ENCODE data around the gene DENND1C.

Gene DENND1C

DNA sequence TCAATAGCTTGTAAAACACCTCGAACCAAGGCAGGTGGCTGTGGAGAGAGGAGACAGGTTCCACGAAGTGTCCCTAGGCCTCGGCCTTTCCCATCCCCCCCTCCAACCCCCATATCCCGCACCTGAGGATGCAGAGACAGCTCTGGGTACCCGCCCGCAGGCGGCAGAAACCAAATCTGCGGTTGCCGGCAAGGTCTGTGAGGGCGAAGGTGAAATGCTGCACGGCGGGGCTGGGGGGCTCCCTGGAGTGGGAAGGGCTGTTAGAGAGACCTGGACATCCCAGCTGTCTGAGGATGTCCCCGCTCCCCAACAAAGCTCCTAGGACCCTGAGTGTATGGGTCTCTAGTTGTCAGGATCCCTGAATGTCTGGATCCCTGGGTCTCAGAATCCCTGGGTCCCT is 2.8 kb downstream of the DENND1C start:
- DNase-seq (ENCODE audit: low read depth in 1 of 2, low spot score in 1 of 2), result no peak

DNA sequence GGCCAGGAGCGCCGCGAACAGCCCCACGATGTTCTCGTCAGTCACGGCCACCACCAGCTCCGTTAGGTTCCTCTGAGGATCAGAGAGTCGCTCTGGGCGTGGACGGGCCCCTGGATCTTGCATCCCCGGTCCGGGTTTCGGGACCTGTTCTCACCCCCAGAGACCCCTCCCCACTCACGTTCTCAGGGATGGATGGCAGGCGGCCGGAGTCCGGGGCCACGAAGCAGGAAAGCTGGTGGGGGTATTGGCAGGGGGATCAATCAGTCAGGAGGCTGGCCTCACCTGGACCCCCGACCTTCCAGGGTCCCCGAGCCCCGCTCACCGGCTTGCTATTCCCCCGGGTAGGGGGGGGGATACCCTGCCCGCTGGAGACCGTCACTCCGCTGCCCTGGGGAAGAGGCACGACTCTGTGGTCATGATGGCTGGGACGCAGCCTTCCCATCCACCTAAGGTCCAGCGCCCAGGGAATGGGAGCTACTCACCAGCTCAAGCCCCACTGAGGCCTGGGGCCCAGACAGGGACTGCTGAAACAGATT is 4.6 kb downstream of the DENND1C start:
- no peak for DNase-seq (ENCODE audit: low read depth in 1 of 2, low spot score in 1 of 2)

DNA sequence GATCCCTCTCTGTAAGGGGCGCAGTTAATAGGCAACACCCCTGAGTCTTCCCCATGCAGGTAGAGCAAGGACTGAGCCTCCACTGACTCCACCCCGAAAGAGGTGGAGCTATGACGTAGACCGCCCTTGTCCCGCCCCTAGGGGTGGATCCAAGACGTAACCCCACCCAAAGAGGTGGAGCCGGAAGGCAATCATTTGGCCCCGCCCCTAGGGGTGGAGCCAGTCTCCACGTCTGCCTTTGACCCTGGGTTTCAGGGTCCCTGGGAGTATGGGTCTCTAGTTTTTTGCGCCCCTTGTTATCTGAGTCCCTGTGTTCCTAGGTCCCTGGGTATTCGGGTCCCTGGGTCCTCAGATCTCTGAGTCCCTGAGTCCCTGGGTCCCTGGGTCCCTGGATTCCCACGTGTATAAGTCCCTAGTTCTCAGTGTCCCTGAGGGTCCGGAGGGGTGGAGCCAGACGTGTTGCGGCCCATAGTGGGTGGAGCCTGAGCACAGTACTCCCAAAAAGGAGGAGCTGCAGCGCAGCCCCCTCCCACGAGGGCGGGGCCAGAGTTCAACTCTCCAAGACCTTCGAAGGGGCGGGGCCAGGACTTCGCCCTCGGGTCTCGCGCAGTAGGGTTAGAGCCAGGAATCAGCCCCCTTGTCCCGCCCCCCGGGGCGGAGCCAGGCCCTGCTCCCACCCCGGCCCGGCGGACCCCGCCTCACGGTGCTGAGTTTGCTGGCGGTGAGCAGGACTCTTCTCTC is 5.3 kb downstream of the DENND1C start:
- DNase-seq (ENCODE audit: low read depth in 1 of 2, low spot score in 1 of 2), result peak in 1 of 2 donors; percentile 39

DNA sequence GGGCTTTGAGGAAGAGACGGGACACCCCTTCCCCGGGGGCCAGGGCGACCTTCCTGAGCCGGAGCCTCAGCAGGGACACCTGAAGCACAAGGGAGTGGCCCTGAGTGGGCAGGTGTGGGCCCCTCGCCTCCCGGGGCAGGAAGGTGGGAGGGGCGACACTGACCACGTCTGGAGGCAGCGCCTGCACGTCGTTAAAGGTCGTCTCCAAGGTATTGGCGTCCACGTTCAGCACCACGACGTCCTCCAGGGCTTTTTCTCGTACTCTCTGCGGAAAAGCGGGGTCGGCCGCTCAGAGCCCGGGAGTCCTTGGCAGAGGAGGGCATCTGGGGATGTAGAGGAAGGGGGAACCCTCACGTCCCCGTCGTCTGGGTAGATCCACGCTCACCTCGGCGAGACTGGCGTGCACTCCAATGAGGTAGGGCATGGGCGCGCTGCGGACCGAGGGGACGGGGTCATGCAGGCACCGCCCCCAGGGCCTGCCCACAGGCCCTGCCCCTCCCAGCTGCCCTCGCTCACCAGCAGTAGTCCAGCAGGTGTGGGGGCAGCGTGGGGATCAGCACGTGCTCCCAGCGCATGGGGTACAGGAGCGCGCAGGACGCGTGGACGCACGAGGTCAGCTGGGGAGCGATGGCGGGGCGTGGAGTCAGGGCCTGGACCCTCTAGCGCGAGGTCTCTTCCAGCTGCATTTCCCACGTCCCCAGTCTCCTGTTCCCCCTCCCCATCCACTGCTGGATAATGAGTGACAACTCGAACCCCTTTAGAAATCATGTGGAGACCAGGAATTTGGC is 6.1 kb downstream of the DENND1C start:
- DNase-seq (ENCODE audit: low read depth in 1 of 2, low spot score in 1 of 2), result no peak

DNA sequence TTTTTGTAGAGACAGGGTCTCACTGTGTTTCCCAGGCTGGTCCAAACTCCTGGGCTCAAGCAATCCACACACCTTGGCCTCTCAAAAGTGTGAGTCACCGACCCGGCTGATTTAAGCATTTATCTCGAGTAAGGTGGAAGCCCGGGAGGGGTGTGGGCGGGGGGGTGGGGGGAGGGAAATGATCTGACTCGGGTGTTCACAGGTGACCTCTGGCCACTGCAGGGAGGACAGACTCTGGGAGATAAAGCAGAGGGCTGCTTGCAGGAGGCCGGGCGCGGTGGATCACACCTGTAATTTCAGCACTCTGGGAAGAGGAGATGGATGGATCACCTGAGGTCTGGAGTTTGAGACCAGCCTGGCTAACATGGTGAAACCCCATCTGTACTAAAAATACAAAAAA is 7.9 kb downstream of the DENND1C start:
- DNase-seq (ENCODE audit: low read depth in 1 of 2, low spot score in 1 of 2), result no peak

DNA sequence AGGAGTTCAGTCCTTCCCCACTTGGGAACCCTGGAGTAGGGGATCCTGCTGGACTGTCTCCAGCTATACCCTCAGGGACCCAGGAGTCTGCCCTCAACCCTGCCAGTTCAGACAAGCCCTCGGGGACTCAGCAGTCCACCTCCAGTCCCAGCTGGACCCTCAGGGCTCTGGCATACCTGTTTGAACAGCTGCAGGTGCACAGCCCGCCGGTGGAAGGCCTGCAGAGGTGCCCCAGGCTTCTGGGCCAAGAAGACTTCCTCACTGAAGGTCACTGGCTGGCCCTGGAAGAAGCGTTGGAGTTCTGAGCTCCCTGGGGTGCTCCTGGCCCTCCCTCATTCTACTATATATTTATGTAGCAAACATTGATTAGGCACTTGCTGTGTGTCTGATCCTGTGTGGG is 8.9 kb downstream of the DENND1C start:
- no peak for DNase-seq (ENCODE audit: low read depth in 1 of 2, low spot score in 1 of 2)

DNA sequence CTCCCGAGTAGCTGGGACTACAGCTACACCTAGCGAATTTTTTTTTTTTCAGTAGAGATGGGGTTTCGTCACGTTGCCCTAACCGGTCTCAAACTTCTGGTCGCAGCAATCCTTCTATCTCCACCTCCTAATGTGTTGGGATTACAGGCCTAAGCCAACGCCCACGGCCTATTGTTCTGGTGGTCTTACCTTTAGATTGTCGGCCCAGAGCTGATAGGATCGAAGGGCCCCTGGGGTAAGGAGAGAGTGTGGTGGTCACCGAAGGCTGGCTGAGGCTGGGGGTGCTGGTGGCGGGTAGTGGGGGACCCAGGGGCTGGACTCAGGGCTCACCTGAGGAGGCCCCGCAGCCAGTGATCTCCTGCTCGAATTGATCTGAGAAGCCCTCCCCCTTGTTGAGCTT is 10.5 kb downstream of the DENND1C start:
- DNase-seq (ENCODE audit: low read depth in 1 of 2, low spot score in 1 of 2), result no peak

DNA sequence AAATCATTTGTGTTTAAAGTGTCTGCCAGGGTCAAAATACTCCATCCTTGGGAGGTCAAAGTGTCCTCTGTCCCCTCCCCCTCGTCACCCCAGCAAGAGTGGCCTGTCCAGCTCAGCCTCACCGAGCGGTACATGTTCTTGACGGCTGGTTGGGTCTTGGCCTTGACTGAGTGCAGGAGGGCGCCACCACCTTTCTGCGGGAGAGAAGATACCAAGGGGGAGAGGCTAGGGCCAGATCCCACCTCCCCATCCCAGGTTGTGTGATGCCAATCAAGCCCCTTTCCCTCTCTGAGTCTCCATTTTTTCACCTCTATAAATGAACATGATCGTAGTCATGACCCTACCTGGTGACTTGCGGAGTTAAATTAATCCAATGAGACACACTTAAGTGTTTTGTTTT is 11.4 kb downstream of the DENND1C start:
- no peak for DNase-seq (ENCODE audit: low read depth in 1 of 2, low spot score in 1 of 2)

DNA sequence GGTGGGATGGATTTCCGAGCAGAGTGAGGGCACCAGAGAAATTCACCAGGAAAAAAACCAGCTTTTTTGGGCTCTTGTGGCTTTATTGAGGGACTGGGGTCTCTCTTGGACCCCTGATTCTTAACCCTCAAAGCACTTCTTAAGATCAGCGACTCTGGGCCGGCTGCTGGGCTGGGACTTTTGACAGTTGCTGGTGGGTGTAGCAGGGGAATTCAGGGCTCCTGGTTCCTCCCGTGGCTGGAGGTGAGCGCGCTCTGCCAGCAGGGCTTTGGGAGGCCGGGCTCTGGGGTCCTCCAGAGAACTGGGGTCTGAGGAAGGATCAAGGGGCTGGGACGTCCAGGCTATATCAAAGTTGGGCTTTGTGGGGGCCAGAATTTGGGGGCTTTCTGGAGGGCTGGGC is 14.2 kb downstream of the DENND1C start:
- no peak for DNase-seq (ENCODE audit: low read depth in 1 of 2, low spot score in 1 of 2)

DNA sequence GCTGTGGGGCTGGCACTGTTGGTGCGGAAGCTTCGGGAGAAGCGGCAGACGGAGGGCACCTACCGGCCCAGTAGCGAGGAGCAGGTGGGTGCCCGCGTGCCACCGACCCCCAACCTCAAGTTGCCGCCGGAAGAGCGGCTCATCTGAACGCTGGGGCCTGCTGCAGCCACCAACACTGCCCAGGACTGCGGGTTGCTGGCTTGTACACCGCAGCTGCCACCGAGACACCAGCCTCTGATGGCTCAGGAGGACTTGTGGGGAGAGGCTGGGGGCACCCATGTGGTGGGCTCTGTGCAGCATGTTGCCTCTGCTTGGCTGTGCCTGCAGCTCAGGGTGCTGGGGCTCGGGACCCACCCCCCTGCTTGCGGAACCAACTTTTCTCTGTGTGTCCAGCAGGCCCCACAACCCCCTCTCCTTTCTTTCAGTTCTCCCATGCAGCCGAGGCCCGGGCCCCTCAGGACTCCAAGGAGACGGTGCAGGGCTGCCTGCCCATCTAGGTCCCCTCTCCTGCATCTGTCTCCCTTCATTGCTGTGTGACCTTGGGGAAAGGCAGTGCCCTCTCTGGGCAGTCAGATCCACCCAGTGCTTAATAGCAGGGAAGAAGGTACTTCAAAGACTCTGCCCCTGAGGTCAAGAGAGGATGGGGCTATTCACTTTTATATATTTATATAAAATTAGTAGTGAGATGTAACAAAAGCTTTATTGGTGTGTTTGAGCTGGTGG is 14.9 kb downstream of the DENND1C start:
- DNase-seq (ENCODE audit: low read depth in 1 of 2, low spot score in 1 of 2), result no peak

DNA sequence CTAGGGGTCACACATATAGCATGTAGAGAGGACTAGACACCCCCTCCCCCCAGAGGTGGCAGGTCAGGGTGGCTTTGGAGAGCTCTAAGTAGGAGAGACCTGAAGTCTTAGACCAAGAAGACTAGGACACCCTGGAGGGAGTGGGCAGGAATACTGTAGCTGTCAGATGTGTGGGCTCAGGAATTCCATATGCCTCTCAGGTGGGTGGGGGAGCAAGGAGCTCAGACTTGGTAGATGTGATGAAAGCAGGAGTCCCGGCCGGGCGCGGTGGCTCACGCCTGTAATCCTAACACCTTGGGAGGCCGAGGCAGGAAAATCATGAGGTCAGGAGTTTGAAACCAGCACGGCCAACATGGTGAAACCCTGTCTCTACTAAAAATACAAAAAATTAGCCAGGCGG is 15.9 kb downstream of the DENND1C start:
- no peak for DNase-seq (ENCODE audit: low read depth in 1 of 2, low spot score in 1 of 2)

DNA sequence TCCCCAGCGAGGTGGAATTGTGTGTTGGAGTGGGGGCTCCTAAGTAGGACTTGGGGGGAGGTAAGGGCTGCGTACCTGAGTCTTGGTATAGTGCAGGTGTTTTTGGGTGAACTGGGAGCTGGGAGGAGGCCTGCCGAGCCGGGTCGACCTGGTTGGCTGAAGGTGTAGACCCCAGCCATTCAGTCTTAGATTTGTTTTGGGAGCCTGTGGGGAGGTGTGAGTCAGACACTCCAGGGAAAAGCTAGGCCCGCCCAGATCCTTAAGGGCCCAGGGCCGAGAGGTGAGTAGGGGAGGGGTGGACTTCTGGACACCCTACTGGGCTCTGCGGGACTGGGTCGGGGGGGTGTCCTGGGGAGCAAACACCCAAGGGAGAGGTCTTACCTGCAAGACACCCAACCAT is 16.6 kb downstream of the DENND1C start:
- no peak for DNase-seq (ENCODE audit: low read depth in 1 of 2, low spot score in 1 of 2)

DNA sequence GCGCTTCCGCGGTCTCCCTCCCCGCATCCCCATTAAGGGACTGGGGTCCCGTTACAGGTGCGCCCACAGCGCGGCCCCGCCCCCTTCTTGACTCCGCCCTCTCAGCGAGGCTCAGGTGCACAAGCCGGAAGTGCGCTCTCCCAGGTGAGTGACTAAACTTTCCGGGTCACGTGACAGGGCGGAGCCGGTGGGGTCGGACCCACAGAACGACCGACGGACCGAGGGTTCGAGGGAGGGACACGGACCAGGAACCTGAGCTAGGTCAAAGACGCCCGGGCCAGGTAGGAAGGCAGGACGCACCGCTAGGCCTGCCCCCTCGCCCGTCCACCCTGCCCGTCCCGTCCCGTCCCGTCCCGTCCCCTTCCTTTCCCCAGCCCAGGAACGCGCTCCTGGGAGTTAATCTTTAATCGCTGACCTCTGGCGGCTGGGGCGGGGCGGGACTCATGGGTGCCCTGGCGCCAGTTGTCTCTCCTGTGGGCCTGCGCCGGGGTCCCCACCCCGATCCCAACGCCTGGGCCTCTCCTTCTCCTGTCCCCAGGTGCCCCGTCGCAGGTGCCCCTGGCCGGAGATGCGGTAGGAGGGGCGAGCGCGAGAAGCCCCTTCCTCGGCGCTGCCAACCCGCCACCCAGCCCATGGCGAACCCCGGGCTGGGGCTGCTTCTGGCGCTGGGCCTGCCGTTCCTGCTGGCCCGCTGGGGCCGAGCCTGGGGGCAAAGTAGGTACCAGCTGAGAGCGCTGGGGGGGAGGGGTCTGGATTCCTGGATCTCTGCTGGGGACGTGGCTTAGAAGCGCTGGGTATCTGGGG is 17.3 kb downstream of the DENND1C start, which contains the start of gene CRB3:
Gene CRB3 (plus strand): TSS at position 202 of the 804 bp plus-strand sequence. CDS start 431 bp downstream, at position 633.
- DNase-seq (ENCODE audit: low read depth in 1 of 2, low spot score in 1 of 2), result peak in 1 of 2 donors; percentile 43

DNA sequence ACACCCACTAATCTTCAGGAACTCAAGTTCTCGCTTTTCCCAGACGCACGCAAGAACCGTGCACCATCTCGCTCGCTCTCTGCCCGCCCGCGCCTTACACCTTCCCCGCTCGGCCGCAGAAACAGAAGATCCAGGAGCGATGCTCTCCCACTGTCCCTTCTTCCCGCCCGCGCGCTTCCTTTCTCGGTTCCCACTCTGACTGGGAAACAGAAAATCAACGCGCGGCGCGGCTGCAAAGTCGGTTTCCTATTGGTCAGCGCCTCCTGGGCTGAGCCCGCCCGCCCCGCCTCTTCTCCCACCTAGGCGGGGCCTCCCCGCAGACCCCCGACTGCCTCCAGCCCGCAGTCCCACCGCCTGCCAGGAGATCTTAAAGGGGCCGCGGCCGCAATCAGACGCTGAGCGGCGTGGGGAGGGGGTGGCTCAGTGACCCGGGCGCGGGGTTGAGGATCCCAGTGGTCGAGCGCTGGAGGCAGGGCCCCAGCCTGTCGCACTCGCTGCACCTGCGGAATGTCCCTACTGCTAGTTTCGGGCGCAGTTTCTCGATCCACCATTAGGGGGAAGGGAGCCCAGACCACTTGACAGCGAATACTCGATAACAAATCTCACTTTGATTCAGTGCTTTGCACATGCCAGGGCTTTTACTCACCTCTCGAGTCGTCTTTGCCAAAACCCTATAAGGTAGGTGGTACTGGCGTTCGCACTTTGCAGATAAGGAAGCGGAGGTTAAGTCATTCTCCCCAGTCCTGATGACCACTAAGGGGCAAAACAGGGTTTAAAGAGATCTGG is 21.3 kb downstream of the DENND1C start:
- peak; percentile 93 to 95 for DNase-seq (ENCODE audit: low read depth in 1 of 2, low spot score in 1 of 2)

DNA sequence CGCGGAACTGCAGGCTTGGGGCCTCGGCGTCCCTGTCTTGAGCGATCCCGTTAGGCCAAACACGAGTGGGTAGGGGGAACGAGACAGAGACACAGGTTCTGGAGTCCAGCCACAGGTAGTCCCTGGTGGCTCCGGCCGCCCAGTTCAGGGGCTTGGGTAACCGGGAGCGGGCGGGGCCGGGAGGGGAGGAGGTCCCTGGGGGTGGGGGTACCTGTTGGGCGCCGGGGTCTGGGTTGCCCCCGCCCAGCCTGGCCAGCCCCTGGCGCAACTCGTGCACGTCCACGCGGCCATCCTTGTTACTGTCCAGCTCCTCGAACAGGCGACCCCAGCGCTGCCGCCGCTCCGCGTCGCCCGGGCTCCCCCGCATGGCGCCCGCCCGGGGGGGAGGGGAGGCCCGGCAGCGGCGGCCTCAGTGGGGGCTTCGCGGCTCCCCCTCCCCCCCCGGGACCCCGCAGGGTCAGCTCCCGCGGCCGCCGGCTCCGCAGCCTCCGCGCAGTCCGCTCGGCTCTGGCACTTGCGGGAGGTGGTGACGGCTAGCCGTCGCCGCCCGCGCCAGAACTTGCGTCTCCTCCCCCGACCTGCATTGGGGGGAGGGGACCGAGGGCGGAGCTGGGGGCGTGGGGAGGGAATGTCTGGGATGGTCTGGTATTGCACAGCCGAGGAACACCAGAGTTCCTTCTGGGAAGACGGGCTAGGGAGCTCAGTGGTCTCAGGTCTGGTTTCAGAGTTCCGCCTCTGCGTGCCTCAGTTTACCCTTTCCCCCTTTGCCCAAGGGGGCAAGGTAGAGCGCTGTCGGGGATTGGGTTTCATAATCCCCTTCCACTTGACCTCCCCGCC is 22.1 kb downstream of the DENND1C start, which contains the start of gene SLC25A23:
Gene SLC25A23 (minus strand): TSS at position 531 of the 837 bp plus-strand sequence. CDS start 164 bp downstream, at position 367.
- DNase-seq (ENCODE audit: low read depth in 1 of 2, low spot score in 1 of 2), result peak; percentile 28 to 34

DNA sequence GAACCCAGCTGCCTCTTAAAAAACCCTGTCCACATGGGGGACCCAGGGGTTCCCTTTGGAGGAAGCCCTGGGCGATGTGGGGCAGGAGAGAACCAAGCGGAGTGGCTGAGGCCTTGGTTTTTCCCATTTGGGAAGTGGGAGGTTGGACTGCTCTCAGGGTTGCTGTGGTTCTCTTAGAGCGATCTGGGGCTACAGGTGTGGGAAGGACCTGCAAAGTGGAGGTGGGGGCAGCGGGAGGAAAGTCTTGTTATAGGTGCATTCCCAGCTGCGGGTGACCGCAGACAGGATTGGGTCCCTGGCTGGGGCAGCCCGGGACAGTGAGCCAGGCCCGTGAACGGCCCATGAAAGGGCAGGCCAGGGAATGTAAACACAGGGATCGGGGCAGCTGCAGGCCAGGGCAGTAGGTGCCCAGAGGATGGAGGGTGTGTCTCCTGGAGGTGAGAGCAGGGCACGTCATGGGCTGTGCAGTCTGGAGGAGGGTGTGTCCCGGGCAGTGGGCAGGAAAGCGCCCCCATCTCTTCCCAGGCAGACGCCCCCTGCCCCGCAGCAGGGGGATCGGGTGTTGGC is 22.8 kb downstream of the DENND1C start:
- DNase-seq (ENCODE audit: low read depth in 1 of 2, low spot score in 1 of 2), result no peak

DNA sequence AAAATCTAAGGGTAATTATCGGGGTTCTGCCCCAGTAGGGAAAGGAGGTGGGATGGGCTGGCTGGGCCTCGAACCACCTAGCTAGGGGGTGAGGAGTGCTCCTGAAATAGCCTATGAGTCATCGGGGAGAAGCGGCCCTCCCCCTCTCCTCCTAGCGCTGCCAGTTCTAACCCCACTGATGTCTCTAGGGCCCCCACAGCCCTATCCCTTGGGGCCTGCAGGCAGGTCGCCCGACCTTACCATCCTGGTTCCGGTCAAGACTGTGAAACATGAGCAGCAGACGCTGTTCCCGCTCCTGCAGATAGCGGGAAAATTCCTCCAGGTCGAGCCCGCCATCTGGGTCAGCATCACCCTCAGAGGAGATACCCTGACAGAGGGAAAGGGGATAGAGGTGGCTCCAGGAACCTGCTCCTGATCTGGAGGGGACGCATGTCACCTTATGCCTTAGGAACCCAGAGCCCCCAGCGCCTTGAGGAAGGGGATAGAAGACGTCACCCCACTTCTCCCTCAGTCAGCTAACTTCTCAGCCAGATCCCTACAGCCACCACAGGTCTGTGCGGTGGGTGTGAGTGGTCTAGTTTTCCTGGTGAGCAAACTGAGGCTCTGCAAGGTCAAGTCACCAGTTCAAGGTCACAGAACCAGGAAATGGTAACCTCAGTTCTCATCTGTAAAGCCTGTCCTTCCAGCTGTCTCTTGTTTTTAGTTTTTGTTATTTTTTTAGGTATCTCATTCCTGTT is 23.5 kb downstream of the DENND1C start:
- no peak for DNase-seq (ENCODE audit: low read depth in 1 of 2, low spot score in 1 of 2)

DNA sequence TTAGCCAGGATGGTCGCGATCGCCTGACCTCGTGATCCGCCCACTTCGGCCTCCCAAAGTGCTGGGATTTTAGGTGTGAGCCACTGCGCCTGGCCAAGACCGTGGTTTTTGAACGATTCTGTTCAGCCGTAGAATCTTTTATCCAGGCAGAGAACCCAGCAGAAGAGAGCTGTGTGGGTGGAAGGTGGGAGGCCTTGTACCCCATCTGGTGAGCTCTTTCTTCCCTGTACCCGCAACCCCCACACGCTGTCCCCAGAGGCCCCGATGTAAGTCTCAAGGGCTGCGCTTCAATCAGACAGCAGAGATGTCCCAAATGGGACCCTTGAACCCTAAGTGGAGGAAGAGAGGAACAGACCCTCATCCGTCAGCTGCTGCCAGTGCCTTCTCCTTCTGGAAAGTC is 25.7 kb downstream of the DENND1C start:
- DNase-seq (ENCODE audit: low read depth in 1 of 2, low spot score in 1 of 2), result no peak

Data from activated T-helper 1 cell treated with anti-CD3 and anti-CD28 coated beads, Interleukin-2, amount 50 U/mL, for 16 hours (primary cell).